ENCODE measurements around the gene CISH. TPM values are rescaled to one million over a fixed set of nuclear protein-coding genes. Genes with fewer than 3 reads are reported as not detected.

CISH gene
- total and polyA plus RNA-seq, 4 donors: 4.7 to 32.5 (median 24.3) TPM

DNA sequence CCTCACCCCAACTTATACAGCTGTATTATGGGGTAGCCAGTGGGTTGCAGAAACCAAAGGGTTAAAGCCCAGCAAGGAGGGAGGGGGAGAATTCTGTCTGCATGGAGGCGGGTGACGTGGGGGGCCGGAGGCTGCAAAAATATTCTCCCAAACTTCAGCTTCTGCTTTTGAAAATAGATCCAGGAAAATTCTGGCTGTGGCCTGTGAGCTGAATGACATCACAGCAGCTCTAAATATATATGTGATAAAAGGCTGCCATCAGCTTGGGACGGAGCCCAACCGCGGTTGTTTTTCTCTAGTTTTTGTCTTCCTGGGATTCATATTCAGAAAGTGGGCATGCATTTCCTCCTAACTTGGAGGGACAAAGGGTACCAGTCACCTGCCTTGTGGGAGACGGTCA is 33.0 kb upstream of the CISH start:
- TF ChIP-seq RXRA (IDR thresholded peaks at IDR 0.05): no peak
- no peak for TF ChIP-seq SP1 (IDR thresholded peaks at IDR 0.05)
- no peak for TF ChIP-seq NR2F2 (IDR thresholded peaks at IDR 0.05)
- no peak for TF ChIP-seq EGR1 (IDR thresholded peaks at IDR 0.05; ENCODE audit: low read depth in 2 of 2)
- no peak for TF ChIP-seq TAF1 (conservative IDR thresholded peaks at IDR 0.05)
- TF ChIP-seq RAD21 (IDR thresholded peaks at IDR 0.05): no peak
- no peak for TF ChIP-seq YY1 (IDR thresholded peaks at IDR 0.05)
- no peak for TF ChIP-seq JUND (IDR thresholded peaks at IDR 0.05)
- TF ChIP-seq HNF4A (conservative IDR thresholded peaks at IDR 0.05): no peak
- TF ChIP-seq, protein P1, sequence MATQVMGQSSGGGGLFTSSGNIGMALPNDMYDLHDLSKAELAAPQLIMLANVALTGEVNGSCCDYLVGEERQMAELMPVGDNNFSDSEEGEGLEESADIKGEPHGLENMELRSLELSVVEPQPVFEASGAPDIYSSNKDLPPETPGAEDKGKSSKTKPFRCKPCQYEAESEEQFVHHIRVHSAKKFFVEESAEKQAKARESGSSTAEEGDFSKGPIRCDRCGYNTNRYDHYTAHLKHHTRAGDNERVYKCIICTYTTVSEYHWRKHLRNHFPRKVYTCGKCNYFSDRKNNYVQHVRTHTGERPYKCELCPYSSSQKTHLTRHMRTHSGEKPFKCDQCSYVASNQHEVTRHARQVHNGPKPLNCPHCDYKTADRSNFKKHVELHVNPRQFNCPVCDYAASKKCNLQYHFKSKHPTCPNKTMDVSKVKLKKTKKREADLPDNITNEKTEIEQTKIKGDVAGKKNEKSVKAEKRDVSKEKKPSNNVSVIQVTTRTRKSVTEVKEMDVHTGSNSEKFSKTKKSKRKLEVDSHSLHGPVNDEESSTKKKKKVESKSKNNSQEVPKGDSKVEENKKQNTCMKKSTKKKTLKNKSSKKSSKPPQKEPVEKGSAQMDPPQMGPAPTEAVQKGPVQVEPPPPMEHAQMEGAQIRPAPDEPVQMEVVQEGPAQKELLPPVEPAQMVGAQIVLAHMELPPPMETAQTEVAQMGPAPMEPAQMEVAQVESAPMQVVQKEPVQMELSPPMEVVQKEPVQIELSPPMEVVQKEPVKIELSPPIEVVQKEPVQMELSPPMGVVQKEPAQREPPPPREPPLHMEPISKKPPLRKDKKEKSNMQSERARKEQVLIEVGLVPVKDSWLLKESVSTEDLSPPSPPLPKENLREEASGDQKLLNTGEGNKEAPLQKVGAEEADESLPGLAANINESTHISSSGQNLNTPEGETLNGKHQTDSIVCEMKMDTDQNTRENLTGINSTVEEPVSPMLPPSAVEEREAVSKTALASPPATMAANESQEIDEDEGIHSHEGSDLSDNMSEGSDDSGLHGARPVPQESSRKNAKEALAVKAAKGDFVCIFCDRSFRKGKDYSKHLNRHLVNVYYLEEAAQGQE (IDR thresholded peaks at IDR 0.05): no peak
- TF ChIP-seq, protein P2, sequence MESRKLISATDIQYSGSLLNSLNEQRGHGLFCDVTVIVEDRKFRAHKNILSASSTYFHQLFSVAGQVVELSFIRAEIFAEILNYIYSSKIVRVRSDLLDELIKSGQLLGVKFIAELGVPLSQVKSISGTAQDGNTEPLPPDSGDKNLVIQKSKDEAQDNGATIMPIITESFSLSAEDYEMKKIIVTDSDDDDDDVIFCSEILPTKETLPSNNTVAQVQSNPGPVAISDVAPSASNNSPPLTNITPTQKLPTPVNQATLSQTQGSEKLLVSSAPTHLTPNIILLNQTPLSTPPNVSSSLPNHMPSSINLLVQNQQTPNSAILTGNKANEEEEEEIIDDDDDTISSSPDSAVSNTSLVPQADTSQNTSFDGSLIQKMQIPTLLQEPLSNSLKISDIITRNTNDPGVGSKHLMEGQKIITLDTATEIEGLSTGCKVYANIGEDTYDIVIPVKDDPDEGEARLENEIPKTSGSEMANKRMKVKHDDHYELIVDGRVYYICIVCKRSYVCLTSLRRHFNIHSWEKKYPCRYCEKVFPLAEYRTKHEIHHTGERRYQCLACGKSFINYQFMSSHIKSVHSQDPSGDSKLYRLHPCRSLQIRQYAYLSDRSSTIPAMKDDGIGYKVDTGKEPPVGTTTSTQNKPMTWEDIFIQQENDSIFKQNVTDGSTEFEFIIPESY (IDR thresholded peaks at IDR 0.05): no peak
- TF ChIP-seq, protein P3, sequence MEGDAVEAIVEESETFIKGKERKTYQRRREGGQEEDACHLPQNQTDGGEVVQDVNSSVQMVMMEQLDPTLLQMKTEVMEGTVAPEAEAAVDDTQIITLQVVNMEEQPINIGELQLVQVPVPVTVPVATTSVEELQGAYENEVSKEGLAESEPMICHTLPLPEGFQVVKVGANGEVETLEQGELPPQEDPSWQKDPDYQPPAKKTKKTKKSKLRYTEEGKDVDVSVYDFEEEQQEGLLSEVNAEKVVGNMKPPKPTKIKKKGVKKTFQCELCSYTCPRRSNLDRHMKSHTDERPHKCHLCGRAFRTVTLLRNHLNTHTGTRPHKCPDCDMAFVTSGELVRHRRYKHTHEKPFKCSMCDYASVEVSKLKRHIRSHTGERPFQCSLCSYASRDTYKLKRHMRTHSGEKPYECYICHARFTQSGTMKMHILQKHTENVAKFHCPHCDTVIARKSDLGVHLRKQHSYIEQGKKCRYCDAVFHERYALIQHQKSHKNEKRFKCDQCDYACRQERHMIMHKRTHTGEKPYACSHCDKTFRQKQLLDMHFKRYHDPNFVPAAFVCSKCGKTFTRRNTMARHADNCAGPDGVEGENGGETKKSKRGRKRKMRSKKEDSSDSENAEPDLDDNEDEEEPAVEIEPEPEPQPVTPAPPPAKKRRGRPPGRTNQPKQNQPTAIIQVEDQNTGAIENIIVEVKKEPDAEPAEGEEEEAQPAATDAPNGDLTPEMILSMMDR (IDR thresholded peaks at IDR 0.05; ENCODE audit: low read depth, low read length, missing input control): no peak
- no peak for TF ChIP-seq FOXA1 (IDR thresholded peaks at IDR 0.05)
- TF ChIP-seq HNF4G (IDR thresholded peaks at IDR 0.05): no peak
- TF ChIP-seq GABPA (IDR thresholded peaks at IDR 0.05 in 1 of 2, conservative IDR thresholded peaks at IDR 0.05 in 1 of 2): no peak
- no peaks in the 10 kb centered on the region for H3K9me3 ChIP-seq (ENCODE audit: control insufficient read depth in 4 of 4, low read length in 3 of 4)
- no peak for DNase-seq (ENCODE audit: low spot score)
- peaks cover 4 to 62% (median 23%) of the 10 kb centered on the region in 4 donors for H3K36me3 ChIP-seq (ENCODE audit: control insufficient read depth in 4 of 4, insufficient read depth in 3 of 4, low read depth in 1 of 4, low read length in 3 of 4)
- no peak overlapping the region for H3K9ac ChIP-seq (ENCODE audit: low read depth in 1 of 2, low read length in 2 of 2)
- no peaks in the 10 kb centered on the region for H3K27me3 ChIP-seq (ENCODE audit: control insufficient read depth in 4 of 4, insufficient read depth in 4 of 4, low read length in 3 of 4)
- 82% methylated on average over 7 of the region's 7 CpGs for WGBS
- no peak overlapping the region for H3K4me3 ChIP-seq (ENCODE audit: low read depth in 1 of 3, low read length in 3 of 3)
- H3K27ac ChIP-seq (ENCODE audit: low read depth in 1 of 2, low read length in 2 of 2): no peak overlapping the region
- no peaks in the 10 kb centered on the region for H3K4me1 ChIP-seq (ENCODE audit: control insufficient read depth in 4 of 4, insufficient read depth in 4 of 4, low read length in 3 of 4)

DNA sequence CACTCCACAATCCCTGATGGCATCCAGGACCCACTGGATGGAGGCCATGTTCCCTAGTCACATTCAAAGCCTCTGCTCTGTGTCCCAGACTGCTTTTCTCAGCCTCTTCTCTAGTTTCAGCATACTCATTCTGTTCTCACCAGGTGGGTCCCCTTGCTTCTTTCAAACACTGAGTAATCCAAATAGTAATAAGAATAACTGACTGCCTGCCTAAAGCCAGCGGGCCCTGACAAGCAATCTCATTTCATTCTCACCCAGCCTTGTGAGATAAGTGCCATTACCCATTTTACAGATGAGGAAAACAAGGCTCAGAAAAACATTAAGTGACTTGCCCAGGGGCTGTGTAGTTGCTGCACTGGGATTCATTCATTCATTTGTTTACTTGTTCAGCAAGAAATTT is 30.8 kb upstream of the CISH start:
- H3K27me3 ChIP-seq (ENCODE audit: control insufficient read depth in 4 of 4, insufficient read depth in 4 of 4, low read length in 3 of 4): no peaks in the 10 kb centered on the region
- no peaks in the 10 kb centered on the region for H3K9me3 ChIP-seq (ENCODE audit: control insufficient read depth in 4 of 4, low read length in 3 of 4)
- H3K27ac ChIP-seq (ENCODE audit: low read depth in 1 of 2, low read length in 2 of 2): no peak overlapping the region
- 96% methylated on average over 1 of the region's 1 CpG for WGBS
- H3K4me3 ChIP-seq (ENCODE audit: low read depth in 1 of 3, low read length in 3 of 3): no peak overlapping the region
- no peak overlapping the region for H3K9ac ChIP-seq (ENCODE audit: low read depth in 1 of 2, low read length in 2 of 2)
- H3K36me3 ChIP-seq (ENCODE audit: control insufficient read depth in 4 of 4, insufficient read depth in 3 of 4, low read depth in 1 of 4, low read length in 3 of 4): peaks cover 4 to 64% (median 18%) of the 10 kb centered on the region in 4 donors
- no peaks in the 10 kb centered on the region for H3K4me1 ChIP-seq (ENCODE audit: control insufficient read depth in 4 of 4, insufficient read depth in 4 of 4, low read length in 3 of 4)
- no peak for DNase-seq (ENCODE audit: low spot score)
- TF ChIP-seq, protein P4, sequence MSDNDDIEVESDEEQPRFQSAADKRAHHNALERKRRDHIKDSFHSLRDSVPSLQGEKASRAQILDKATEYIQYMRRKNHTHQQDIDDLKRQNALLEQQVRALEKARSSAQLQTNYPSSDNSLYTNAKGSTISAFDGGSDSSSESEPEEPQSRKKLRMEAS (IDR thresholded peaks at IDR 0.05): no peak
- TF ChIP-seq HNF4A (conservative IDR thresholded peaks at IDR 0.05): no peak
- TF ChIP-seq, protein P1 (IDR thresholded peaks at IDR 0.05): no peak
- no peak for TF ChIP-seq FOXA1 (IDR thresholded peaks at IDR 0.05)
- no peak for TF ChIP-seq YY1 (IDR thresholded peaks at IDR 0.05)
- no peak for TF ChIP-seq SP1 (IDR thresholded peaks at IDR 0.05)
- TF ChIP-seq, protein P2 (IDR thresholded peaks at IDR 0.05): no peak
- no peak for TF ChIP-seq GABPA (IDR thresholded peaks at IDR 0.05 in 1 of 2, conservative IDR thresholded peaks at IDR 0.05 in 1 of 2)
- TF ChIP-seq JUND (IDR thresholded peaks at IDR 0.05): no peak
- TF ChIP-seq EGR1 (IDR thresholded peaks at IDR 0.05; ENCODE audit: low read depth in 2 of 2): no peak
- no peak for TF ChIP-seq HNF4G (IDR thresholded peaks at IDR 0.05)

Data from liver (tissue), 9 donors.